IMR-90 (cell line): Measurements from ENCODE around the gene GBE1.

Source experiments
- BHLHE40 ChIP-seq: fragments of 150-350 bp; IDR thresholded peaks from 2 replicates; pipeline ENCODE4 v1.6.1; 2016; ENCODE audit warnings: mild to moderate bottlenecking, low read depth, low read length
- CEBPB ChIP-seq: IDR thresholded peaks from 2 replicates; pipeline ENCODE4 v1.6.1; 2012; ENCODE audit warnings: low read depth, low read length, improper control_type of control experiment
- CHD1 ChIP-seq: IDR thresholded peaks from 2 replicates; pipeline ENCODE4 v1.6.1; 2012; ENCODE audit warnings: low read depth, low read length, improper control_type of control experiment
- CTCF ChIP-seq: conservative IDR thresholded peaks from 2 replicates; pipeline ENCODE4 v1.5.1; 2012; ENCODE audit warnings: mild to moderate bottlenecking, low read depth, low read length, improper control_type of control experiment
- FOS ChIP-seq: fragments of 150-350 bp; IDR thresholded peaks from 2 replicates; pipeline ENCODE4 v1.6.1; 2016; ENCODE audit warnings: low read depth, low read length
- MXI1 ChIP-seq: IDR thresholded peaks from 2 replicates; pipeline ENCODE4 v1.6.1; 2012; ENCODE audit warnings: low read depth, mild to moderate bottlenecking, low read length, moderate library complexity, borderline replicate concordance
- POLR2A ChIP-seq: IDR thresholded peaks from 2 replicates; pipeline ENCODE4 v1.6.1; 2012; ENCODE audit warnings: mild to moderate bottlenecking, low read depth, low read length
- RAD21 ChIP-seq: IDR thresholded peaks from 2 replicates; pipeline ENCODE4 v1.6.1; 2012; ENCODE audit warnings: low read length, improper control_type of control experiment
- RCOR1 ChIP-seq: IDR thresholded peaks from 2 replicates; pipeline ENCODE4 v1.6.1; 2012; ENCODE audit warnings: mild to moderate bottlenecking, low read length, improper control_type of control experiment; ENCODE audit not compliant: insufficient replicate concordance
- RFX5 ChIP-seq: IDR thresholded peaks from 2 replicates; pipeline ENCODE4 v1.8.0; 2012; ENCODE audit warnings: low read depth, mild to moderate bottlenecking, low read length, moderate library complexity

- TF ChIP-seq CTCF (no peak), RAD21 (no peak), MXI1 (no peak), BHLHE40 (no peak), CHD1 (no peak), CEBPB (no peak), POLR2A (no peak), FOS (no peak), RFX5 (no peak), RCOR1 (no peak)
These were observed 15.2 kb upstream of the GBE1 start for GRCh38 chr3:81776643-81777042.
